ENCODE measurements around the gene ERC2.

ERC2 gene

GRCh38 chr3:56157693-56158362 lies 310.4 kb downstream of the ERC2 start:
- TF ChIP-seq CTCF (IDR thresholded peaks at IDR 0.05; ENCODE audit: extremely low read depth, missing control alignments), result no peak
- DNase-seq (ENCODE audit: low spot score), result no peak

- TF ChIP-seq CTCF (IDR thresholded peaks at IDR 0.05; ENCODE audit: extremely low read depth, missing control alignments), result no peak
- DNase-seq (ENCODE audit: low spot score), result no peak
Observed at GRCh38 chr3:56154297-56154696, 314.0 kb downstream of the ERC2 start.

GRCh38 chr3:56147354-56147753 lies 320.9 kb downstream of the ERC2 start:
- DNase-seq (ENCODE audit: low spot score), result no peak
- TF ChIP-seq CTCF (IDR thresholded peaks at IDR 0.05; ENCODE audit: extremely low read depth, missing control alignments), result no peak

- DNase-seq (ENCODE audit: low spot score), result no peak
- no peak for TF ChIP-seq CTCF (IDR thresholded peaks at IDR 0.05; ENCODE audit: extremely low read depth, missing control alignments)
Observed at GRCh38 chr3:56145410-56145809, 322.9 kb downstream of the ERC2 start.

- DNase-seq (ENCODE audit: low spot score), result no peak
- no peak for TF ChIP-seq CTCF (IDR thresholded peaks at IDR 0.05; ENCODE audit: extremely low read depth, missing control alignments)
Observed at GRCh38 chr3:56144805-56145204, 323.5 kb downstream of the ERC2 start.

GRCh38 chr3:56137415-56137814 lies 330.9 kb downstream of the ERC2 start:
- TF ChIP-seq CTCF (IDR thresholded peaks at IDR 0.05; ENCODE audit: extremely low read depth, missing control alignments), result no peak
- no peak for DNase-seq (ENCODE audit: low spot score)

GRCh38 chr3:56136514-56136913 lies 331.8 kb downstream of the ERC2 start:
- DNase-seq (ENCODE audit: low spot score), result no peak
- TF ChIP-seq CTCF (IDR thresholded peaks at IDR 0.05; ENCODE audit: extremely low read depth, missing control alignments), result no peak
